ENCODE results near the gene GPR15.
"Not testable (repeated sequence)": the region's sequence is repeated elsewhere in the genome, so short reads cannot be mapped to it uniquely, and the experiment has no call there.

The GPR15 gene

DNA sequence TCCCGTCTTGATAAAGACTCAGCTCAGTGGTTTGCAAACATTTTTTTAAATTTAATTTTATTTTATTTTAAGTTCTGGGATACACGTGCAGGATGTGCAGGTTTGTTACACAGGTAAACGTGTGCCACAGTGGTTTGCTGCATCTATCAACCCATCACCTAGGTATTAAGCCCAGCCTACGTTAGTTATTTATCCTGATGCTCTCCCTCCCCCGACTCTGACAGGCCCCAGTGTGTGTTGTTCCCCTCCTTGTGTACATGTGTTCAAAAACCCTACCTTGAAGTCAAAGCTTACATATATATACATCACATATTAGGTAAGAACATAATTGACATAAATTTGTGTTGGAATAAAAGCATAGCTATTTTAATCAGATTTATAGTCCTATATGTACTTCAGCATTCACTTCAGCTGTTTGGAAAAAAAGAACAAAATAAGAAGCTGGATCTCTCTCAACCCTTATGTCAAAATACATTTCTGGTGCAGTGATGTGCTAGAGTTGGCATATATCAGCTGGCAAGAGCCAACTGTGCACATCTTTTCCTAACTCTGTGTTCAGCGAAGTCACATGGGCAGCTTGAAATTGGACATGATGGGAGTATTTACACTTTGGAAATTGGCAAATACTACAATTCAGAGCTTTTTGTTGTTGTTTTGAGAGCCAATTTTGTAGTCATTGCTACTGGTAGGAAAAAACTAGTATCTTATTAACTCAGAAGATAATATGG lies 26.5 kb downstream of the GPR15 start:
- no peak for DNase-seq (ENCODE audit: low spot score)

DNA sequence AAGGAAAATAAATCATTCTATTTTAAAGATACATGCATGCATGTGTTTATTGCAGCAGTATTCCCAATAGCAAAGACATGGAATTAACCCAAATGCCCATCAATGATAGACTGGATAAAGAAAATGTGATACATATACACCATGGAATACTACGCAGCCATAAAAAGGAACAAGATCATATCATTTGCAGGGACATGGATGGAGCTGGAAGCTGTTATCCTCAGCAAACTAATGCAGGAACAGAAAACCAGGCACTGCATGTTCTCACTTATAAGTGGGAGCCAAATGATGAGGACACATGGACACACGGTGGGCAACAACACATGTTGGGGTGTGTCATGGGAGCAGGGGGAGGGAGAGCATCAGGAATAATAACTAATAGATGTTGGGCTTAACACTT lies 28.0 kb downstream of the GPR15 start:
- DNase-seq (ENCODE audit: low spot score) = not testable (repeated sequence)

DNA sequence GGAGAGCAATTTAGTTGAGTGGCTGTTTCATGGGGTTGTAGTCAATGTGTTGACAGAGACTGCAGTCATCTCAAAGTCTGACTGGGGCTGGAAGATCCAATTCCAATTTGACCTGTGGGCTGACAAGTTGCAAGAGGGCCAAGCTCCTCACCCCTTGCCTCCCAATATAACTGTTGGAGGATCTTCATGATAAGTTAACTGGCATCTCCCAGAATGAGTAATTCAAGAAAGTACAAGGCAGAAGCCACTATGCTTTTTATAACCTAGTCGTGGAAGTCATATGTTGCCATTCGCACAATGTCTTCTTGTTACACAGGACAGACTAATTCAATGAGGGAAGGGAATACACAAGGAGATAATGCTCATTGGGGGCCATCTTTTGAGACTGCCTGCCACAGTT lies 29.1 kb downstream of the GPR15 start:
- DNase-seq (ENCODE audit: low spot score) = no peak

DNA sequence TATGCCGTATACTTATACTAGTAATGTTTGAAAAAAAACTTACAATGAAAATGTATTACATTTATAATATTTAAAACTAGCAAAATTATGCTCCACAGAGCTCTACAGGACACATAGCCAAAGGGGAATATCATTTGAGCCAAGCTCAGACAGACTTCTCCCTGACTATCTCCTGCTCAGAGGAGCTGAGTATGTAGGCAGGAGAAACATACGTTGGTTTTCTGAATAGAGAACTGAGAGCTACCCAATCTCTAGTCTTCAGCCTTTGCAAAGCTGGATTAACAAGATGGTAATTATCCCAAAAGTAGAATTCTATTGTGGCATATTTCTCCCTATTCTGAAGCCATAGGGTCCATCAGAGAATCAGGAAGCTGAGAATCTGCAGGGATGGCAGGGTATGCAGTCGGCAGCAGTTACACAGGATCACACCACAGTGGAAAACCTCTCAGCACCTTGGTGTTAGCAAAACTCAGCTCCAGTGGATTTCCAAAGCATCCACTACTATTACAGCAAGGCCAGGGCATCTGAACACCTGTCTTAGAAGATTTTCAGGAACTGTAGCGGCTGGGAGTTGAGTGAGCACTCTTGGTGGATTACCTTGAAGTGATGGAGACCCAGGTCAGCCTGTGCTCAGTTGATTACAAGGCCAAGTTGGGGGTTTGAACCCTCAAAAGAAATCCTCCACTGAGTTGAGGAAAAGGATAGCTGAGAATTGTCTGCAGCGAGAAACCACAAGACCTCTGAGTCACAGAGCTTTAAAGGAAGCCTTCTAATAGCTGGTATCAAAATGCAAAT lies 30.1 kb downstream of the GPR15 start:
- DNase-seq (ENCODE audit: low spot score) = no peak

DNA sequence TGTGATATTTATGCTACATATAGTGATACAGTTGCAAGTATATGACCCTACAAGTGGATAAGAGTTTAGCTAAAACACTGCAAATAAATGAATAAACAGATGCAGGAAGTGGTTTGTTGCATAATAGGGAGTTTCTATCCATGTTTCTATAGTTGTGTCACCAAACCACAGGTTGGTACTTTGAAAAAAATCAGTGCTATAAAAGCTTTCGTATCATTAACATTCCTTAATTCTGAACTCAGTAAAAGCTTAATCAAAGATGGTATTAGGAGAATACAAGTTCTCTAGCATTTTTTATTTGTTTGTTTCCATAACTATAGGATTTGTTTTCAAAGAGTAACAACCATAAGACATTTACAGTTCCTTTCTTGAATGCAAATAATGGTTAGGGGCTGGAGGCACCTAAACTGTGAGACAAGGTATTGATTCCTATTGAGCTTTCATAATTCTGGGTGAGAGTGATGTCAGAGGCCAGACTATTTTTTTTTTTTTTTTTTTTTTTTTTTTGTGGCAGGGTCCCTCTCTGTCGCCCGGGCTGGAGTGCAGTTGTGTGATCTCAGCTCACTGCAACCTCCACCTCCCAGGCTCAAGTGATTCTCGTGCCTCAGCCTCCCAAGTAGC lies 32.0 kb downstream of the GPR15 start:
- no peak for DNase-seq (ENCODE audit: low spot score)

- no peak for DNase-seq (ENCODE audit: low spot score)
Measured at GRCh38 chr3:98564282-98565005, 32.7 kb downstream of the GPR15 start.

GRCh38 chr3:98565237-98565643 lies 33.5 kb downstream of the GPR15 start:
- DNase-seq (ENCODE audit: low spot score) = no peak

DNA sequence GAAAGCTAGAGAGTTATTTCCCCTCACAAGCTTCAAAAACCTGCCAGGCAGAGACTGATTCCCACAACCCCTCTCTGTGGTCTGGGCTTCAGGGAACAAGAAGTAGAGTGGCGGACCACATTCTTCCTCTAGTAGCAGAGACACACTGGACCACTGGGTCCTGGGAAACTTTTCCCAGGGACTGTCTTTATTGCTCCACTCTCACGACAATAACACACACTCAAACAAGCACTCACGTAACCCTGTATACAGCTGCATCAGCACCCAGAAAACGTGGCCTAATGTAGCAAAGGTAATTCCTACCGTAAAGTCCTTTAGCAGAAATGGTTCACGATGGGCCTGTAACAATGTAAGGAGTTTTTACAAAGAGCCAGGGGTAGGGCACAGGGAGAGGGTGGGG lies 34.1 kb downstream of the GPR15 start:
- DNase-seq (ENCODE audit: low spot score) = no peak

DNA sequence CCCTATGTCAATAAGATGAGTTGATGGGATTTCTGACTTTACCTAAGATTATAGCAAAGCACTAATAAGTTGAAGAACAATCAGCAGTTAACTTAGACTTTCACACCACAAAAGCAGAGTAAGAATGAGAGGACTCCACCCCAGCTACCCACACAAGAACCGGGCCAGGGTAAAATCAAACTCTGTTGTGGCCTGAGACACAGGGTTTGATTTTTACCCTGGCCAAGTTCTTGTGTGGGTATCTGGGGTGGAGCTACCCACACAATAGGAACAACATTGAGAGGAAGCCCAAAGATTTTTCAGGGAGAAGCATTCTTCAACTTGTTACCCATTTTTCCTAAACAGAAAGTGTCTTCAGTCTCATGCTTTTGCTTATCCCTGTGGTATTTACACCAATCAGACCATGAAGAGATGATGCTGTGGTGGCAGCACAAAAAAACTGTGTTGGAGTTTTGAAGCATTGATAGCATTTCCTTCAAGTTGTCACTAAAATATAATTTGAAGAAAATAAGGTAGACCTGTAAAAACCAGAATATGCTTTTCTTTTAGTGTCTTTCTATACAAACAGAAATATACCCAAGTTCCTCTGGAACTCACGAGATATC lies 36.0 kb downstream of the GPR15 start:
- DNase-seq (ENCODE audit: low spot score) = no peak

- no peak for DNase-seq (ENCODE audit: low spot score)
Measured at GRCh38 chr3:98568402-98568801, 36.6 kb downstream of the GPR15 start.

- no peak for DNase-seq (ENCODE audit: low spot score)
Measured at GRCh38 chr3:98573181-98573728, 41.5 kb downstream of the GPR15 start.

DNA sequence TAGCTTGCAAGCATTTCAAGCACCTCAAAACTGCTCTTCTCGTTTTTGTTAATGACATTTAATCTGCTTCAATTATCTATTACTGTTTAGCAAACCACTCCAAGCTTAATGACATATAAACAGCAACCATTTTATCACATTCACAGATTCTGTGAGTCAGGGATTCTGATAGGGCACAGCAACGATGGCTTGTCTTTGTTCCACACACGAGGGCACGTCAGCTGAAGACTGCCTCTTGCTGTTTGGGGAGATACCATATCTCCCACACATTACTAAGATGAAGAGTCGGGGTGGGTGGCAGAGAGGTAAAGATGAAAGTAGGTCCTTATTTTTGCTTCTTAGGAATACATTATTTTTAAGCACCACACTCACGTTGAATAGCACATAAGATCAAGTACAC lies 42.4 kb downstream of the GPR15 start:
- no peak for DNase-seq (ENCODE audit: low spot score)

- DNase-seq (ENCODE audit: low spot score) = no peak
Measured at GRCh38 chr3:98577178-98577895, 45.6 kb downstream of the GPR15 start.

- no peak for DNase-seq (ENCODE audit: low spot score)
Measured at GRCh38 chr3:98580401-98581386, 48.9 kb downstream of the GPR15 start.

DNA sequence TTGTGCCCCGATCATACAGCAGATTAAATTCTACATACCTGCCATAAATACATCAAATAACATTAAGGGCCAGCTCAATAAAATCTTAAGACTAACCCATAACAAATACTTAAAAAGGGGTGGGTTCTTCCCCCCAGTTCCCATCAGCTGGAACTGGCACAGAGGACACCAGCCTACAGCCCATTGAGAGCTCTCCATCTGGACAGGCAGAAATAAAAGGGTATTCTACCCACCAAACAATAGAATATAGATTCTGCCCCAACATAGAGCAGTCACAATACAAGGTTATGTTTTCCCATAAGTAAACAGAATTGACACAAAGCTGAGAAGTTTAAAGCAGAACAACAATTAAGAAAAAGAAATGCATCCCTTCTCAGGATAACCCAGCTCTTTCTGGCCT lies 49.7 kb downstream of the GPR15 start:
- peak; percentile 84 for DNase-seq (ENCODE audit: low spot score)

DNA sequence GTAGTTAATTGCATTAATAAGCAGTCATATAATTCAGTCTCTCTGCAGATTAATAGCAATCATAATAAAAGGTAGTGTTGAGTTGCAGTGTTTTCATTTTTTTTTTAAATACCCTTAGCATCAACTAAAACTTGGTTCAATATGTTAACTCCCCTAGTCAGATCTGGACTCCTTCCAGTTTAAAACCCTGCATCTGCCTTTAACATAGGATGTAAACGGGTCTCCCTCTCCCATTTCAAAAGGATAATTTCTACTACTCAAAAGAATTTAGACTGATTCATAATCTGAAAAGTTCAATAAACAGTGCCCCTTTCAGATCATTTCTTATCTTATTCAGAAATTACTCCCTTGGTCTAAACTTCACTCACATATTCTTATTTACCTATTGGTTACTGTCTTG lies 50.3 kb downstream of the GPR15 start:
- no peak for DNase-seq (ENCODE audit: low spot score)

DNA sequence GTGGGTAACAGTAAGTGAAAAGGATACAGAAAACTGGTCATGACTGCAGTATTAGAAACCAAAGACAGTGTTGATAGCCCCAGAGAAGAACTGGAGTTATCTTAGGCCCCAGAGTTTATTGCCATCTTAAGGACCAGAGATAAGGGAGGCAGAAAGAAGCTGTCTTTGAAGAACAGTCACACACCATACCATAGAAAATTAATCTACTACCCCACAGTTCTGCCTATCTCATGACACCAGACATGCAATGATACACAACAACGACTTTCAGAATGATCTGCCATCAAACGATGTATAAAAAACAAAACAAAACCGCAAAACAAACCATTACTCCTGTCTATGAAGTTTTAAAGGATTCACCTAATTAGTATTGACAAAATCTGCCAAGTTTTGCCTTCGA lies 52.0 kb downstream of the GPR15 start:
- DNase-seq (ENCODE audit: low spot score) = no peak

Data from globus pallidus (tissue), 1 donor.